Testis (tissue), 3 donors: Measurements from ENCODE around the gene GTF2A1. TPM values are rescaled to one million over a fixed set of nuclear protein-coding genes. Genes with fewer than 3 reads are reported as not detected.
A peak's percentile ranks its signal among the peaks of the same experiment; 100 is the strongest.
"Not testable (repeated sequence)": the region's sequence is repeated elsewhere in the genome, so short reads cannot be mapped to it uniquely, and the experiment has no call there.

Experiments
- DNase-seq: peaks from one replicate; pipeline ENCODE4 v3.0.0-alpha.2; 2019
- H3K27ac ChIP-seq, 2 donors: fragments of 200-600 bp; sonication (generic); one replicate each; pipeline ENCODE4 v1.5.1; 2019
- H3K27me3 ChIP-seq: fragments of 200-600 bp; sonication (generic); one replicate; pipeline ENCODE4 v1.5.1; 2019
- H3K36me3 ChIP-seq: fragments of 200-600 bp; sonication (generic); one replicate; pipeline ENCODE4 v1.5.1; 2017; ENCODE audit warnings: low read depth; ENCODE audit errors: missing control alignments
- H3K4me1 ChIP-seq: fragments of 200-600 bp; sonication (generic); one replicate; pipeline ENCODE4 v1.5.1; 2019
- H3K4me3 ChIP-seq, 2 donors: fragments of 200-600 bp; sonication (generic); one replicate each; pipeline ENCODE4 v1.5.1; 2017 to 2019
- H3K9me3 ChIP-seq: fragments of 200-600 bp; sonication (generic); one replicate; pipeline ENCODE4 v1.5.1; 2017
- CTCF ChIP-seq, 3 experiments: fragments of 450-650 bp in 2 of 3; fragments of 200-600 bp in 1 of 3; sonication (generic) in 1 of 3; IDR thresholded peaks; one replicate each; pipeline ENCODE4 v1.5.1; 2016 to 2019; ENCODE audit warnings: antibody characterized with exemption in 3 of 3, mild to moderate bottlenecking in 2 of 3, moderate library complexity in 1 of 3
- POLR2A ChIP-seq: fragments of 450-650 bp; IDR thresholded peaks from one replicate; pipeline ENCODE4 v1.6.1; 2017; ENCODE audit warnings: antibody characterized with exemption, mild to moderate bottlenecking, moderate library complexity
- WGBS, 2 donors: methylation state at CpG; one replicate each; pipeline ENCODE4 v1.1.5; 2018; 5-methylcytosine and 5-hydroxymethylcytosine counted together
- intact Hi-C: fragments of 100-400 bp; cut with DNase I; formaldehyde crosslinking; loops from one replicate; pipeline ENCODE4 v1.15.1; 2023; ENCODE audit warnings: low total_unique reads
- polyA plus RNA-seq: library from polyadenylated mRNA; stranded (reverse); fragments of 350-450 nt; fragmentation: Illumina TruSeq; extraction: RNeasy Lipid Tissue Mini Kit (QIAGEN cat#74804); gene quantifications from one replicate; pipeline ENCODE4 v1.2.3, GENCODE V29; 2014; ENCODE audit warnings: low read depth, low replicate concordance; ENCODE audit not compliant: insufficient read depth
- total RNA-seq, 2 donors: library from RNA; depleted of rRNA; stranded (reverse); fragments of >200 nt; gene quantifications; one replicate each; pipeline ENCODE4 v1.2.3, GENCODE V29; 2016

GTF2A1 gene
- total and polyA plus RNA-seq, 3 donors from 2014 or later = 50.2 to 66.0 (median 52.9) TPM

- H3K4me1 ChIP-seq = no peaks in the 10 kb centered on the region
- 26 to 28% methylated on average over 1 of the region's 1 CpG for WGBS, 2 donors
- no peaks in the 10 kb centered on the region for H3K9me3 ChIP-seq
- H3K27me3 ChIP-seq = no peaks in the 10 kb centered on the region
- DNase-seq = no peak
- intact Hi-C loops = no loop called here
- H3K27ac ChIP-seq = no peak overlapping the region
- H3K36me3 ChIP-seq = no peaks in the 10 kb centered on the region
- H3K4me3 ChIP-seq = no peak overlapping the region
- no peak for TF ChIP-seq POLR2A
- TF ChIP-seq CTCF (IDR thresholded peaks at IDR 0.05) = no peak
Observed at GRCh38 chr14:81245771-81246170, 25.0 kb upstream of the GTF2A1 start.

GRCh38 chr14:81244431-81244830, 23.7 kb upstream of the GTF2A1 start:
- H3K27ac ChIP-seq, intact Hi-C loops, H3K36me3 ChIP-seq, H3K9me3 ChIP-seq, H3K4me1 ChIP-seq, H3K27me3 ChIP-seq, DNase-seq, H3K4me3 ChIP-seq: not testable (repeated sequence)
- 85 to 95% methylated on average over 17 to 28 of the region's 28 CpGs for WGBS, 2 donors

- H3K27me3 ChIP-seq = no peaks in the 10 kb centered on the region
- H3K9me3 ChIP-seq = no peaks in the 10 kb centered on the region
- no peak overlapping the region for H3K27ac ChIP-seq
- H3K36me3 ChIP-seq = no peaks in the 10 kb centered on the region
- no peak for DNase-seq
- no peaks in the 10 kb centered on the region for H3K4me1 ChIP-seq
- TF ChIP-seq POLR2A (no peak), CTCF (IDR thresholded peaks at IDR 0.05) (no peak)
- intact Hi-C loops = no loop called here
- H3K4me3 ChIP-seq = no peak overlapping the region
- 82 to 100% methylated on average over 2 of the region's 2 CpGs for WGBS, 2 donors
Observed at GRCh38 chr14:81243499-81243898, 22.7 kb upstream of the GTF2A1 start.

- H3K27ac ChIP-seq, H3K9me3 ChIP-seq, H3K27me3 ChIP-seq, intact Hi-C loops, H3K36me3 ChIP-seq, H3K4me3 ChIP-seq, H3K4me1 ChIP-seq: not testable (repeated sequence)
- peak; percentile 42 for DNase-seq
- WGBS, 2 donors = 59 to 79% methylated on average over 2 of the region's 2 CpGs
Observed at GRCh38 chr14:81236849-81237248, 16.1 kb upstream of the GTF2A1 start.

GRCh38 chr14:81236138-81236537, 15.4 kb upstream of the GTF2A1 start:
- H3K27ac ChIP-seq = no peak overlapping the region
- no peaks in the 10 kb centered on the region for H3K9me3 ChIP-seq
- no peak overlapping the region for H3K4me3 ChIP-seq
- no peak for DNase-seq
- H3K36me3 ChIP-seq = no peaks in the 10 kb centered on the region
- WGBS, 2 donors = 91% methylated on average over 11 of the region's 20 CpGs; no CpG with 5 or more reads in 1 of the 2 donors
- TF ChIP-seq POLR2A = no peak
- TF ChIP-seq CTCF (IDR thresholded peaks at IDR 0.05) = no peak
- intact Hi-C loops = no loop called here
- no peaks in the 10 kb centered on the region for H3K4me1 ChIP-seq
- H3K27me3 ChIP-seq = no peaks in the 10 kb centered on the region

- no peaks in the 10 kb centered on the region for H3K36me3 ChIP-seq
- WGBS, 2 donors = 51 to 72% methylated on average over 2 of the region's 2 CpGs
- TF ChIP-seq POLR2A (no peak), CTCF (IDR thresholded peaks at IDR 0.05) (no peak)
- H3K27ac ChIP-seq = no peak overlapping the region
- no peak for DNase-seq
- no peaks in the 10 kb centered on the region for H3K27me3 ChIP-seq
- no peaks in the 10 kb centered on the region for H3K9me3 ChIP-seq
- intact Hi-C loops = no loop called here
- H3K4me3 ChIP-seq = no peak overlapping the region
- H3K4me1 ChIP-seq = no peaks in the 10 kb centered on the region
Observed at GRCh38 chr14:81235096-81235495, 14.3 kb upstream of the GTF2A1 start.
